OCI-LY7 (cell line): Measurements from ENCODE around the gene MFSD8.

Experiments used
- EZH2phosphoT487 ChIP-seq: fragments of 200-600 bp; sonication (generic); IDR thresholded peaks from 2 replicates; pipeline ENCODE4 v1.6.1; 2018; ENCODE audit warnings: low read depth, borderline replicate concordance, mild to moderate bottlenecking, mixed run types, antibody characterized with exemption, low read length, moderate library complexity, mixed read lengths
- TF ChIP-seq, protein P1 (sequence below): fragments of 200-600 bp; sonication (generic); conservative IDR thresholded peaks from 2 replicates; pipeline ENCODE4 v1.5.1; 2014; ENCODE audit warnings: mild to moderate bottlenecking, antibody characterized with exemption, low read length, moderate library complexity, mixed read lengths

DNA sequence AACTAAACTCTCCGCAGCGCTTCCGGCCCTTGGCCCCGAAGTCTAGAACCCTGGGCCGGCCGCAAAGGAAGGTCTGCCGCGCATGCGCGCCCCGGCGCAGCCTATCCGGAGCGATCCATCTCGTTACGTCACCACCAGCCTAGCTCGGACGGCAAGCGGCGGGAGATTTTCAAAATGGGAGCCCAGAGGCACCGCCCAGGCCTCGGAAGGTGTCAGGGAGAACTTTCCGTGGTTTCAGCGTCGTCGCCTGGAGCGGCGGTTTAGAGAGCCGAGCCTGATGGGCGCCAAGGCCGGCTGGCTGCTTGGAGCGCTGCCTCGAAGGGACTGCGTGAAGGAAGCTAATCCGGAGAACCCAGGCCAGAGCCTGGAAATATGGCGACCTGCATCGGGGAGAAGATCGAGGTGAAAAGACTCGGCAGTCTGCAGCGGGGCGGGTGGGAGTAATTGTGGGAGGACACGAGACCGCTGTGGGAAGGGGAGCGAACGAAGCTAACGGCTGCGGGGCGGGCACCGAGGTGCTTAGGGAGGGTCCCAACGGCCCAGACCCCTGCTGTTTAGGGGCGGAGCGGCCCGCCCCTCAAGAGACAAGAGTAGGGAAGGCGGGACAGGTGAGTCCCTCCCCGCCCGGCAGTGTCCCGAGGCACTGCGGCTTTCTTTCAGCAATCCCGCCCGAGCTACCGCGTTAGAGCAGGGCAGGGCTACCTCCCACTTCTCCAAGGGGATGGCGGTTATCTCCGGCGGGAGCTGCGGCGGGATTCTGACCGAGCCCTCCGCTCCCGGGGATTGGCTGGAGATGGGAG is 84.0 kb downstream of the MFSD8 start, which contains the start of gene PLK4:
- TF ChIP-seq, protein P1, sequence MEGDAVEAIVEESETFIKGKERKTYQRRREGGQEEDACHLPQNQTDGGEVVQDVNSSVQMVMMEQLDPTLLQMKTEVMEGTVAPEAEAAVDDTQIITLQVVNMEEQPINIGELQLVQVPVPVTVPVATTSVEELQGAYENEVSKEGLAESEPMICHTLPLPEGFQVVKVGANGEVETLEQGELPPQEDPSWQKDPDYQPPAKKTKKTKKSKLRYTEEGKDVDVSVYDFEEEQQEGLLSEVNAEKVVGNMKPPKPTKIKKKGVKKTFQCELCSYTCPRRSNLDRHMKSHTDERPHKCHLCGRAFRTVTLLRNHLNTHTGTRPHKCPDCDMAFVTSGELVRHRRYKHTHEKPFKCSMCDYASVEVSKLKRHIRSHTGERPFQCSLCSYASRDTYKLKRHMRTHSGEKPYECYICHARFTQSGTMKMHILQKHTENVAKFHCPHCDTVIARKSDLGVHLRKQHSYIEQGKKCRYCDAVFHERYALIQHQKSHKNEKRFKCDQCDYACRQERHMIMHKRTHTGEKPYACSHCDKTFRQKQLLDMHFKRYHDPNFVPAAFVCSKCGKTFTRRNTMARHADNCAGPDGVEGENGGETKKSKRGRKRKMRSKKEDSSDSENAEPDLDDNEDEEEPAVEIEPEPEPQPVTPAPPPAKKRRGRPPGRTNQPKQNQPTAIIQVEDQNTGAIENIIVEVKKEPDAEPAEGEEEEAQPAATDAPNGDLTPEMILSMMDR = no peak
- TF ChIP-seq EZH2phosphoT487 = no peak
